K562 (cell line): ENCODE results near the gene CCDC127. TPM values are rescaled to one million over a fixed set of nuclear protein-coding genes. Genes with fewer than 3 reads are reported as not detected.
"Not testable (repeated sequence)": the region's sequence is repeated elsewhere in the genome, so short reads cannot be mapped to it uniquely, and the experiment has no call there.

Experiments used
- ATF7 ChIP-seq: fragments of 450-650 bp; IDR thresholded peaks from 2 replicates; pipeline ENCODE4 v1.7.1; 2014; ENCODE audit warnings: mild to moderate bottlenecking, moderate library complexity
- CXXC5 ChIP-seq: fragments of 250-450 bp; sonication (Bioruptor Pico); IDR thresholded peaks from 2 replicates; pipeline ENCODE4 v1.8.0; 2022; ENCODE audit warnings: inconsistent platforms, mild to moderate bottlenecking, moderate library complexity
- HCFC1 ChIP-seq: IDR thresholded peaks from 2 replicates; pipeline ENCODE4 v1.6.1; 2012; ENCODE audit warnings: low read depth, low read length, improper control_type of control experiment
- KLF13 ChIP-seq: fragments of 450-650 bp; IDR thresholded peaks from 2 replicates; pipeline ENCODE4 v1.6.1; 2016; ENCODE audit warnings: missing genetic modification characterization, low read depth, mild to moderate bottlenecking, missing compliant biosample characterization, moderate library complexity, borderline replicate concordance
- KLF16 ChIP-seq: IDR thresholded peaks from 2 replicates; pipeline ENCODE4 v1.6.1; 2016; ENCODE audit warnings: antibody characterized with exemption
- NKRF ChIP-seq: fragments of 450-650 bp; IDR thresholded peaks from 2 replicates; pipeline ENCODE4 v1.6.1; 2016; ENCODE audit warnings: borderline replicate concordance
- NR2C2 ChIP-seq, 2 experiments: fragments of 200-800 bp in 1 of 2; sonication (Bioruptor generic) in 1 of 2; sonication (generic) in 1 of 2; formaldehyde crosslinking in 1 of 2; IDR thresholded peaks; 2 replicates each; pipeline versions ENCODE4 v1.6.1 to v1.8.0; 2016 to 2022; ENCODE audit warnings: mild to moderate bottlenecking in 1 of 2, missing compliant biosample characterization in 1 of 2, missing genetic modification characterization in 1 of 2, missing genetic modification reagents in 1 of 2
- PHB ChIP-seq: fragments of 250-450 bp; sonication (Bioruptor Pico); IDR thresholded peaks from 2 replicates; pipeline ENCODE4 v1.5.0; 2021
- POLR2AphosphoS5 ChIP-seq: IDR thresholded peaks from 2 replicates; pipeline ENCODE4 v1.6.1; 2011; ENCODE audit warnings: mild to moderate bottlenecking, low read depth, low read length, moderate library complexity; ENCODE audit not compliant: control insufficient read depth, insufficient read depth
- POU5F1 ChIP-seq: fragments of 150-350 bp; IDR thresholded peaks from 2 replicates; pipeline ENCODE4 v1.6.1; 2014; ENCODE audit warnings: borderline replicate concordance, low read length, low read depth, mild to moderate bottlenecking; ENCODE audit not compliant: partially characterized antibody
- RBFOX2 ChIP-seq: fragments of 200-400 bp; formaldehyde crosslinking; IDR thresholded peaks from 2 replicates; pipeline ENCODE4 v1.6.1; 2017; ENCODE audit warnings: low read depth, mild to moderate bottlenecking, low read length, moderate library complexity
- SMAD1 ChIP-seq: fragments of 150-350 bp; IDR thresholded peaks from 2 replicates; pipeline ENCODE4 v1.6.1; 2014; ENCODE audit warnings: low read length, low read depth; ENCODE audit not compliant: partially characterized antibody
- SMAD4 ChIP-seq: fragments of 250-450 bp; sonication (Bioruptor Pico); conservative IDR thresholded peaks from 2 replicates; pipeline ENCODE4 v1.8.0; 2021; ENCODE audit warnings: inconsistent platforms, mild to moderate bottlenecking, moderate library complexity
- SMARCA4 ChIP-seq: fragments of 450-650 bp; IDR thresholded peaks from 2 replicates; pipeline ENCODE4 v1.6.1; 2016
- SP1 ChIP-seq: sonication (generic); formaldehyde crosslinking; IDR thresholded peaks from 2 replicates; pipeline ENCODE4 v1.8.1; 2022; ENCODE audit warnings: mild to moderate bottlenecking, missing genetic modification reagents
- TBP ChIP-seq: optimal IDR thresholded peaks from 2 replicates; pipeline ENCODE3; 2011; ENCODE audit warnings: low read depth, low read length, improper control_type of control experiment
- YY1 ChIP-seq, 3 experiments: IDR thresholded peaks; 2 replicates each; pipeline ENCODE4 v1.6.1; 2011; ENCODE audit warnings: low read length in 2 of 3, mild to moderate bottlenecking in 2 of 3, moderate library complexity in 2 of 3, borderline replicate concordance in 1 of 3, control low read depth in 1 of 3, low read depth in 1 of 3; ENCODE audit not compliant: insufficient read depth in 3 of 3, insufficient replicate concordance in 2 of 3, control insufficient read depth in 1 of 3, insufficient read length in 1 of 3; ENCODE audit errors: extremely low read depth in 1 of 3
- ZBTB2 ChIP-seq: fragments of 450-650 bp; IDR thresholded peaks from 2 replicates; pipeline ENCODE4 v1.6.1; 2016; ENCODE audit warnings: antibody characterized with exemption
- ZFX ChIP-seq: sonication (generic); formaldehyde crosslinking; IDR thresholded peaks from 2 replicates; pipeline ENCODE4 v1.8.0; 2022; ENCODE audit warnings: mild to moderate bottlenecking, missing genetic modification reagents, moderate library complexity
- ZKSCAN1 ChIP-seq: fragments of 150-350 bp; IDR thresholded peaks from 2 replicates; pipeline ENCODE4 v1.6.1; 2016; ENCODE audit warnings: low read depth, low read length
- ZNF740 ChIP-seq, 3 experiments: fragments of 200-800 bp in 1 of 3; sonication (Bioruptor generic) in 1 of 3; sonication (generic) in 1 of 3; formaldehyde crosslinking in 1 of 3; IDR thresholded peaks; 2 replicates each; pipeline versions ENCODE4 v1.6.1 to v1.8.0; 2016 to 2022; ENCODE audit warnings: mild to moderate bottlenecking in 2 of 3, missing compliant biosample characterization in 2 of 3, missing genetic modification characterization in 2 of 3, missing genetic modification reagents in 1 of 3
- polyA plus RNA-seq, 8 experiments: library from polyadenylated mRNA; depleted of rRNA in 4 of 8; stranded (reverse) in 5 of 8; unstranded in 3 of 8; fragments of >200 nt; fragmentation: Nextera tagmentation in 2 of 8; fragmentation: Illumina TruSeq in 1 of 8; extraction: Ambion mirVana in 2 of 8; extraction: Trizol in 1 of 8; gene quantifications; 2 replicates each; pipeline versions ENCODE4 v1.2.1 to v1.2.3, GENCODE V29; 2011 to 2014; ENCODE audit warnings: inconsistent platforms in 1 of 8, missing spikeins in 1 of 8
- total RNA-seq, 7 experiments: library from RNA; depleted of rRNA in 6 of 7; stranded (reverse); fragments of >200 nt in 6 of 7; fragmentation: Illumina TruSeq in 2 of 7; extraction: Trizol in 2 of 7; gene quantifications; 2 replicates each; pipeline versions ENCODE4 v1.2.1 to v1.2.3, GENCODE V29; 2011 to 2021; ENCODE audit warnings: low replicate concordance in 1 of 7

Gene CCDC127
- total and polyA plus RNA-seq, 9 of the 15 experiments (the other 6 are each of a cell fraction or from before 2014, with no cell fraction given), result 2.7 to 4.5 (median 4.1) TPM

- TF ChIP-seq ZKSCAN1 (peak; percentile 43; the same call in 1 of the 2 replicates), KLF16 (peak; percentile 20; the same call in 1 of the 2 replicates), ZBTB2 (peak; percentile 99), CXXC5 (CRISPR knock-in tag) (peak; percentile 74), ATF7 (peak; percentile 52; the same call in 1 of the 2 replicates), NR2C2 (CRISPR knock-in tag; IDR thresholded peaks at IDR 0.05) (peak; percentile 79), NR2C2 (tag; IDR thresholded peaks at IDR 0.05) (peak; percentile 76), SMAD4 (CRISPR knock-in tag) (peak; percentile 44; the same call in 1 of the 2 replicates), RBFOX2 (peak; percentile 89), POLR2AphosphoS5 (0 out of 2 replicates have a peak, but pooled peaks have one; percentile 38), HCFC1 (0 out of 2 replicates have a peak, but pooled peaks have one; percentile 23), SMAD1 (peak; percentile 32), YY1 (IDR thresholded peaks at IDR 0.05; ENCODE audit: borderline replicate concordance in 1 of 3, control insufficient read depth in 1 of 3, extremely low read depth in 1 of 3, insufficient read depth in 3 of 3, insufficient read length in 1 of 3, insufficient replicate concordance in 2 of 3, low read depth in 1 of 3, low read length in 2 of 3) (peak in 1 of 3 experiments; percentile 54), TBP (peak; percentile 51), ZNF740 (CRISPR knock-in tag; IDR thresholded peaks at IDR 0.05) (peak; percentile 81; the same call in 1 of the 2 replicates), KLF13 (peak; percentile 87), NKRF (peak; percentile 26; the same call in 1 of the 2 replicates), PHB (CRISPR knock-in tag) (0 out of 2 replicates have a peak, but pooled peaks have one; percentile 64), SMARCA4 (0 out of 2 replicates have a peak, but pooled peaks have one; percentile 13), SP1 (peak; percentile 64; the same call in 1 of the 2 replicates), POU5F1 (peak; percentile 76), ZFX (CRISPR knock-in tag) (peak; percentile 70)
- not testable (repeated sequence) for TF ChIP-seq ZNF740 (tag; IDR thresholded peaks at IDR 0.05)
Observed at GRCh38 chr5:217494-218456, at the start of gene CCDC127, which contains the start of gene SDHA (continued).
